ENCODE data around the gene ANKRD40. TPM values are rescaled to one million over a fixed set of nuclear protein-coding genes. Genes with fewer than 3 reads are reported as not detected.

ANKRD40 gene
- 40.8 TPM for total RNA-seq (ENCODE audit: unreplicated experiment)
- long read RNA-seq, full-length matches to known transcripts = 1 of 5 reads
- long read RNA-seq, partial matches to known transcripts = 0 of 5 reads
- long read RNA-seq, other reads (novel, unspliced or antisense) = 4 of 5 reads

- Mint-ChIP-seq H3K4me3 (ENCODE audit: unreplicated experiment) (peak within 1 kb of the TSS; percentile 97), H3K9me3 (ENCODE audit: unreplicated experiment) (peaks cover 6% of the 10 kb centered on the region), H3K27me3 (ENCODE audit: unreplicated experiment) (peaks cover 6% of the 10 kb centered on the region), H3K27ac (ENCODE audit: unreplicated experiment) (peak within 1 kb of the TSS; percentile 98), H3K4me1 (ENCODE audit: low read depth, unreplicated experiment) (peaks cover 14% of the 10 kb centered on the region), H3K36me3 (ENCODE audit: unreplicated experiment) (peaks cover 3% of the 10 kb centered on the region)
- peak; percentile 87 for DNase-seq
- no peak for TF ChIP-seq CTCF (IDR thresholded peaks at IDR 0.05; ENCODE audit: partially characterized antibody, unreplicated experiment)
Measured at GRCh38 chr17:50707289-50708049, at the start of gene ANKRD40. ANKRD40 (minus strand) TSS chr17:50707914; CDS start chr17:50707654, 260 bp downstream.

- no peak for TF ChIP-seq CTCF (IDR thresholded peaks at IDR 0.05; ENCODE audit: partially characterized antibody, unreplicated experiment)
- Mint-ChIP-seq H3K4me3 (ENCODE audit: unreplicated experiment) (no peak overlapping the region), H3K36me3 (ENCODE audit: unreplicated experiment) (no peaks in the 10 kb centered on the region), H3K27me3 (ENCODE audit: unreplicated experiment) (no peaks in the 10 kb centered on the region), H3K27ac (ENCODE audit: unreplicated experiment) (no peak overlapping the region), H3K9me3 (ENCODE audit: unreplicated experiment) (peaks cover 3% of the 10 kb centered on the region), H3K4me1 (ENCODE audit: low read depth, unreplicated experiment) (no peaks in the 10 kb centered on the region)
- no peak for DNase-seq
Measured at GRCh38 chr17:50754521-50754920, 46.8 kb upstream of the ANKRD40 start.

GRCh38 chr17:50749245-50749644 lies 41.5 kb upstream of the ANKRD40 start:
- no peak overlapping the region for H3K27ac Mint-ChIP-seq (ENCODE audit: unreplicated experiment)
- TF ChIP-seq CTCF (IDR thresholded peaks at IDR 0.05; ENCODE audit: partially characterized antibody, unreplicated experiment) = no peak

GRCh38 chr17:50745631-50746030 lies 37.9 kb upstream of the ANKRD40 start:
- Mint-ChIP-seq H3K4me1 (ENCODE audit: low read depth, unreplicated experiment) (no peaks in the 10 kb centered on the region), H3K27me3 (ENCODE audit: unreplicated experiment) (no peaks in the 10 kb centered on the region), H3K9me3 (ENCODE audit: unreplicated experiment) (no peaks in the 10 kb centered on the region), H3K27ac (ENCODE audit: unreplicated experiment) (peak overlapping the region; percentile 6), H3K36me3 (ENCODE audit: unreplicated experiment) (peaks cover 5% of the 10 kb centered on the region), H3K4me3 (ENCODE audit: unreplicated experiment) (no peak overlapping the region)
- no peak for TF ChIP-seq CTCF (IDR thresholded peaks at IDR 0.05; ENCODE audit: partially characterized antibody, unreplicated experiment)
- DNase-seq = no peak

More at GRCh38 chr17:50749245-50749644, 41.5 kb upstream of the ANKRD40 start:
- Mint-ChIP-seq H3K9me3 (ENCODE audit: unreplicated experiment) (no peaks in the 10 kb centered on the region), H3K4me1 (ENCODE audit: low read depth, unreplicated experiment) (no peaks in the 10 kb centered on the region), H3K4me3 (ENCODE audit: unreplicated experiment) (no peak overlapping the region), H3K36me3 (ENCODE audit: unreplicated experiment) (peaks cover 5% of the 10 kb centered on the region), H3K27me3 (ENCODE audit: unreplicated experiment) (no peaks in the 10 kb centered on the region)
- no peak for DNase-seq

GRCh38 chr17:50739098-50739497 lies 31.4 kb upstream of the ANKRD40 start:
- TF ChIP-seq CTCF (IDR thresholded peaks at IDR 0.05; ENCODE audit: partially characterized antibody, unreplicated experiment) = no peak
- no peak for DNase-seq
- Mint-ChIP-seq H3K27me3 (ENCODE audit: unreplicated experiment) (no peaks in the 10 kb centered on the region), H3K4me1 (ENCODE audit: low read depth, unreplicated experiment) (no peaks in the 10 kb centered on the region), H3K9me3 (ENCODE audit: unreplicated experiment) (no peaks in the 10 kb centered on the region), H3K36me3 (ENCODE audit: unreplicated experiment) (no peaks in the 10 kb centered on the region), H3K4me3 (ENCODE audit: unreplicated experiment) (no peak overlapping the region), H3K27ac (ENCODE audit: unreplicated experiment) (no peak overlapping the region)

All from glutamatergic neuron (in vitro differentiated cells).